Activated CD4-positive, alpha-beta T cell treated with anti-CD3 and anti-CD28 coated beads for 36 hours (primary cell): ENCODE measurements around the gene EGFL7. TPM values are rescaled to one million over a fixed set of nuclear protein-coding genes. Genes with fewer than 3 reads are reported as not detected.

Experiments
- ATAC-seq: fragments of 200-7000 bp; cut with Tn5 transposase; one replicate; pipeline ENCODE4 v1.10.0; 2021; ENCODE audit warnings: mild to moderate bottlenecking, moderate library complexity
- CTCF ChIA-PET: fragments of 350-600 bp; sonication (Branson Sonifier 250); formaldehyde crosslinking; loops from one replicate; lab custom pipeline; 2021; ENCODE audit warnings: antibody characterized with exemption; lab: Charles Lee
- POLR2A ChIA-PET: fragments of 350-600 bp; sonication (Branson Sonifier 250); formaldehyde crosslinking; loops from one replicate; lab custom pipeline; 2021; ENCODE audit warnings: antibody characterized with exemption, inconsistent platforms; lab: Charles Lee
- DNase-seq: peaks from one replicate; pipeline ENCODE4 v3.0.0-alpha.2; 2020
- H3K27ac Mint-ChIP-seq: one replicate; pipeline ENCODE4 v1.8.0; 2021; ENCODE audit warnings: mixed read lengths
- H3K27me3 Mint-ChIP-seq: one replicate; pipeline ENCODE4 v1.8.0; 2021; ENCODE audit warnings: mixed read lengths
- H3K36me3 Mint-ChIP-seq: one replicate; pipeline ENCODE4 v1.8.0; 2021; ENCODE audit warnings: low read depth, mixed read lengths
- H3K4me1 Mint-ChIP-seq: one replicate; pipeline ENCODE4 v1.8.0; 2021; ENCODE audit warnings: mixed read lengths
- H3K4me3 Mint-ChIP-seq: one replicate; pipeline ENCODE4 v1.8.0; 2021; ENCODE audit warnings: mild to moderate bottlenecking, moderate library complexity, mixed read lengths
- H3K9me3 Mint-ChIP-seq: one replicate; pipeline ENCODE4 v1.8.0; 2021; ENCODE audit warnings: low read depth, mixed read lengths
- intact Hi-C, 2 experiments: fragments of 100-400 bp; cut with DNase I in 1 of 2; cut with micrococcal nuclease in 1 of 2; formaldehyde crosslinking; loops; one replicate each; pipeline versions ENCODE4 v1.14.2 to v1.15.1; 2022 to 2024; cut with DNase I, micrococcal nuclease
- microRNA-seq: library from miRNA; unstranded; fragments of <30 nt; microRNA quantifications from one replicate; pipeline ENCODE4 v1.2.0, GENCODE V29; 2021; ENCODE audit warnings: borderline replicate concordance
- total RNA-seq, 2 experiments: library from RNA; stranded (reverse); gene quantifications; one replicate each; pipeline ENCODE4 v1.2.3, GENCODE V29; 2021

Gene EGFL7
- total RNA-seq, 2 experiments from 2014 or later: 1.2 to 1.4 TPM

GRCh38 chr9:136721339-136722092 lies 58.8 kb downstream of the EGFL7 start:
- H3K27me3 Mint-ChIP-seq: no peaks in the 10 kb centered on the region
- no peaks in the 10 kb centered on the region for H3K9me3 Mint-ChIP-seq
- ATAC-seq: no peak
- peak; percentile 28 for DNase-seq
- CTCF ChIA-PET: no interaction called here
- H3K27ac Mint-ChIP-seq: no peak overlapping the region
- peaks cover 36% of the 10 kb centered on the region for H3K36me3 Mint-ChIP-seq
- no peak overlapping the region for H3K4me3 Mint-ChIP-seq
- POLR2A ChIA-PET: no interaction called here
- peaks cover 20% of the 10 kb centered on the region for H3K4me1 Mint-ChIP-seq
- intact Hi-C loops: no loop called here

Small RNA genes within 50 kb of the gene (microRNA-seq; reads per million reads assigned to microRNA genes)
- gene MIR126: 304 reads per million, percentile 76 among the genes with 10 or more reads in this experiment

Other genes starting within 250 kb of the EGFL7 start
- gene INPP5E, start 223.1 kb upstream of the EGFL7 start, total RNA-seq: 10 to 100 TPM; 13.5 to 14.1 TPM
- 10 to 100 TPM; 62.7 TPM for gene SEC16A, start 179.9 kb upstream of the EGFL7 start, total RNA-seq
- gene NOTCH1, start 116.9 kb upstream of the EGFL7 start, total RNA-seq: 10 to 100 TPM; 70.0 to 79.4 TPM
- gene AGPAT2, start 24.5 kb downstream of the EGFL7 start, total RNA-seq: 10 to 100 TPM in 1 of 2 experiments, 1 to 10 TPM in 1; 9.0 to 10.4 TPM
- gene DIPK1B, start 49.7 kb downstream of the EGFL7 start, total RNA-seq: under 1 TPM; 0.21 to 0.25 TPM
- gene LCN10, start 80.0 kb downstream of the EGFL7 start, total RNA-seq: 1 to 10 TPM in 1 of 2 experiments, under 1 TPM in 1; 0.71 to 1.2 TPM
- not detected for gene LCN6, start 85.6 kb downstream of the EGFL7 start, total RNA-seq
- not detected for gene LCN8, start 95.3 kb downstream of the EGFL7 start, total RNA-seq
- gene LCN15, start 101.6 kb downstream of the EGFL7 start, total RNA-seq: not detected
- gene TMEM141, start 128.4 kb downstream of the EGFL7 start, total RNA-seq: 10 to 100 TPM; 30.9 to 47.1 TPM
- under 1 TPM; 0.47 to 0.55 TPM for gene CCDC183, start 133.4 kb downstream of the EGFL7 start, total RNA-seq
- gene RABL6, start 145.0 kb downstream of the EGFL7 start, total RNA-seq: 10 to 100 TPM; 66.2 to 71.8 TPM
- gene AJM1, start 179.6 kb downstream of the EGFL7 start, total RNA-seq: 1 to 10 TPM; 4.3 to 4.8 TPM
- gene PHPT1, start 186.5 kb downstream of the EGFL7 start, total RNA-seq: 10 to 100 TPM; 94.5 to 98.9 TPM
- gene MAMDC4, start 189.4 kb downstream of the EGFL7 start, total RNA-seq: 10 to 100 TPM; 16.6 to 17.5 TPM
- gene EDF1, start 203.4 kb downstream of the EGFL7 start, total RNA-seq: 100 to 1,000 TPM; 282 to 320 TPM
- 10 to 100 TPM; 37.4 to 46.2 TPM for gene TRAF2, start 223.6 kb downstream of the EGFL7 start, total RNA-seq